Suprapubic skin (tissue), 4 donors: Measurements from ENCODE around the gene ATXN1.

Source experiments
- CTCF ChIP-seq, 2 donors: fragments of 200-600 bp in 1 of 2; fragments of 450-650 bp in 1 of 2; sonication (generic) in 1 of 2; IDR thresholded peaks; one replicate each; pipeline ENCODE4 v1.5.1; 2016 to 2019; ENCODE audit warnings: antibody characterized with exemption in 2 of 2, mild to moderate bottlenecking in 1 of 2, moderate library complexity in 1 of 2
- EP300 ChIP-seq: sonication (generic); formaldehyde crosslinking; IDR thresholded peaks from one replicate; pipeline ENCODE4 v1.6.1; 2017; ENCODE audit warnings: antibody characterized with exemption
- POLR2A ChIP-seq, 2 donors: fragments of 450-650 bp; IDR thresholded peaks; one replicate each; pipeline ENCODE4 v1.6.1; 2017; ENCODE audit warnings: antibody characterized with exemption in 2 of 2, mild to moderate bottlenecking in 2 of 2, moderate library complexity in 2 of 2
- POLR2AphosphoS5 ChIP-seq, 3 donors: sonication (generic); formaldehyde crosslinking; IDR thresholded peaks; one replicate each; pipeline ENCODE4 v1.6.1; 2017; ENCODE audit warnings: antibody characterized with exemption in 3 of 3

GRCh38 chr6:16635291-16635809 lies 125.9 kb downstream of the ATXN1 start:
- TF ChIP-seq CTCF (IDR thresholded peaks at IDR 0.05) (no peak), EP300 (no peak), POLR2A (IDR thresholded peaks at IDR 0.05) (no peak), POLR2AphosphoS5 (IDR thresholded peaks at IDR 0.05) (no peak)
